Endothelial cell (in vitro differentiated cells): ENCODE measurements around the gene ITFG2. TPM values are rescaled to one million over a fixed set of nuclear protein-coding genes. Genes with fewer than 3 reads are reported as not detected.
A peak's percentile ranks its signal among the peaks of the same experiment; 100 is the strongest.

Experiments
- DNase-seq: peaks from one replicate; pipeline ENCODE4 v3.0.0; 2021; ENCODE audit warnings: low spot score
- H3K27ac Mint-ChIP-seq: one replicate; pipeline ENCODE4 v1.8.0; 2021; ENCODE audit warnings: mixed read lengths, inconsistent platforms; ENCODE audit not compliant: unreplicated experiment
- H3K27me3 Mint-ChIP-seq: one replicate; pipeline ENCODE4 v1.8.0; 2021; ENCODE audit warnings: mild to moderate bottlenecking, moderate library complexity, mixed read lengths, inconsistent platforms; ENCODE audit not compliant: unreplicated experiment
- H3K36me3 Mint-ChIP-seq: one replicate; pipeline ENCODE4 v1.8.0; 2021; ENCODE audit warnings: mild to moderate bottlenecking, low read depth, mixed read lengths, inconsistent platforms; ENCODE audit not compliant: unreplicated experiment
- H3K4me1 Mint-ChIP-seq: one replicate; pipeline ENCODE4 v1.8.0; 2021; ENCODE audit warnings: mild to moderate bottlenecking, mixed read lengths, inconsistent platforms; ENCODE audit not compliant: unreplicated experiment
- H3K4me3 Mint-ChIP-seq: one replicate; pipeline ENCODE4 v1.8.0; 2021; ENCODE audit warnings: mild to moderate bottlenecking, mixed read lengths, inconsistent platforms; ENCODE audit not compliant: unreplicated experiment
- H3K9me3 Mint-ChIP-seq: one replicate; pipeline ENCODE4 v1.8.0; 2021; ENCODE audit warnings: mixed read lengths, inconsistent platforms; ENCODE audit not compliant: unreplicated experiment
- total RNA-seq: library from RNA; stranded (reverse); fragmentation: NEBNext Ultra II Directional; extraction: Animal tissue kit (Norgen Biotek cat#: 25700); gene quantifications from one replicate; pipeline ENCODE4 v1.2.1, GENCODE V29; 2021; ENCODE audit not compliant: unreplicated experiment
- TF ChIP-seq, protein P1 (sequence below): fragments of 200-600 bp; sonication (generic); IDR thresholded peaks from one replicate; pipeline ENCODE4 v1.5.0; 2021; ENCODE audit warnings: antibody characterized with exemption; ENCODE audit not compliant: unreplicated experiment

Gene ITFG2
- total RNA-seq, 1 donor from 2014 or later = 16.3 TPM

DNA sequence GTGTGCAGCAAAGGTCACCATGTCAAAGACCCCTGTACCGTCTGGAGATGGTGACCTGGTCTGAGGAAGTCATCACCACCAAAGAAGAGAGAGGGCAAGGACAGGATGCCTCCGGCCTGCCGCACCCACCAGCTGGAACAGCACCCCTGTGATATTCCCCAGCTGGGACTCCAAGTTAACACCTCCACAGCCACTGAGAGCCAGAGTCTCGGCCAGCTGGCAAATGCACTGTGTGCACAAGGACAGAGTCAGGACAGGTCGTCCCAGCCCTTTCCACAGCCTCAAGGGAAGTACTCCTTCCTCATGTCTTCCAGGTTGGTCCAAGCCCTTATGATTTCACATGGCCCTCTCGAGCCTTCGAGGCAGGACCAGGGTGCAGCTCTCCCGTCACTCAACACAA, 37.0 kb upstream of the ITFG2 start:
- no peaks in the 10 kb centered on the region for H3K4me1 Mint-ChIP-seq
- H3K27me3 Mint-ChIP-seq = peaks cover 8% of the 10 kb centered on the region
- no peak overlapping the region for H3K27ac Mint-ChIP-seq
- no peak for DNase-seq
- peaks cover 10% of the 10 kb centered on the region for H3K36me3 Mint-ChIP-seq
- no peak overlapping the region for H3K4me3 Mint-ChIP-seq
- no peaks in the 10 kb centered on the region for H3K9me3 Mint-ChIP-seq
- TF ChIP-seq, protein P1, sequence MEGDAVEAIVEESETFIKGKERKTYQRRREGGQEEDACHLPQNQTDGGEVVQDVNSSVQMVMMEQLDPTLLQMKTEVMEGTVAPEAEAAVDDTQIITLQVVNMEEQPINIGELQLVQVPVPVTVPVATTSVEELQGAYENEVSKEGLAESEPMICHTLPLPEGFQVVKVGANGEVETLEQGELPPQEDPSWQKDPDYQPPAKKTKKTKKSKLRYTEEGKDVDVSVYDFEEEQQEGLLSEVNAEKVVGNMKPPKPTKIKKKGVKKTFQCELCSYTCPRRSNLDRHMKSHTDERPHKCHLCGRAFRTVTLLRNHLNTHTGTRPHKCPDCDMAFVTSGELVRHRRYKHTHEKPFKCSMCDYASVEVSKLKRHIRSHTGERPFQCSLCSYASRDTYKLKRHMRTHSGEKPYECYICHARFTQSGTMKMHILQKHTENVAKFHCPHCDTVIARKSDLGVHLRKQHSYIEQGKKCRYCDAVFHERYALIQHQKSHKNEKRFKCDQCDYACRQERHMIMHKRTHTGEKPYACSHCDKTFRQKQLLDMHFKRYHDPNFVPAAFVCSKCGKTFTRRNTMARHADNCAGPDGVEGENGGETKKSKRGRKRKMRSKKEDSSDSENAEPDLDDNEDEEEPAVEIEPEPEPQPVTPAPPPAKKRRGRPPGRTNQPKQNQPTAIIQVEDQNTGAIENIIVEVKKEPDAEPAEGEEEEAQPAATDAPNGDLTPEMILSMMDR = no peak

DNA sequence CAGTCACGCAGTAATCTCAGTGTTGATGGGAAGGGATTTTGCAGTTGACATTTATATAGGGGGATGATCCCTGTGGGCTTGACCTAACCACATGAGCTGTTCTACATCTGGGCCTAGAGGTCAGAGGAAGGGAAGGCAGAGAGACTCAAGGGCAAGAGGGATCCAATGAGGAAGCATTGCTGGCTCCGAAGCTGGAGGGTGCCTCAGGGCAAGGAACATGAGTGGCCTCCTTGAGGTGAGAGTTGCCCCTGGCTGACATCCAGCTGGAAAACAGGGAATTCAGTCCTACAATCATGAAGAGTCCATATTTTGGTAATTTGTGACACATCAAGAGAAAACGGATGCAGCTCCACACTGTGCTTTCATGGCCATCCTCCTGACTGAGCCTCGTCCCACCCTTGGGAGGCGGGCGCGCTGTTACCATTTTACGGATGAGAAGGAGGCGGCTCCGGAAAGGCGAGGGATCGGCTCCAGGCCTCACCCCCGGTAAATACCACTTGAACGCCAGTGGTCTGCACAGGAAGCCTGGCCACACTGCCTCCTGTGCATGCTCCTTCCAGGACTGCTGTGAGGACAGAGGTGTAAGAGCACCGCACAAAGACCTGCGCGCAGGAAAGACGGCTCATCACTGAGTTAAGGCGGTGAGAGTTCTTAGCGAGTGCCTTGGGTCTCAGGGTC, 36.2 kb upstream of the ITFG2 start:
- TF ChIP-seq, protein P1 = no peak
- H3K27me3 Mint-ChIP-seq = peaks cover 6% of the 10 kb centered on the region
- no peaks in the 10 kb centered on the region for H3K9me3 Mint-ChIP-seq
- no peak overlapping the region for H3K4me3 Mint-ChIP-seq
- H3K36me3 Mint-ChIP-seq = peaks cover 6% of the 10 kb centered on the region
- DNase-seq = no peak
- no peak overlapping the region for H3K27ac Mint-ChIP-seq
- H3K4me1 Mint-ChIP-seq = no peaks in the 10 kb centered on the region

DNA sequence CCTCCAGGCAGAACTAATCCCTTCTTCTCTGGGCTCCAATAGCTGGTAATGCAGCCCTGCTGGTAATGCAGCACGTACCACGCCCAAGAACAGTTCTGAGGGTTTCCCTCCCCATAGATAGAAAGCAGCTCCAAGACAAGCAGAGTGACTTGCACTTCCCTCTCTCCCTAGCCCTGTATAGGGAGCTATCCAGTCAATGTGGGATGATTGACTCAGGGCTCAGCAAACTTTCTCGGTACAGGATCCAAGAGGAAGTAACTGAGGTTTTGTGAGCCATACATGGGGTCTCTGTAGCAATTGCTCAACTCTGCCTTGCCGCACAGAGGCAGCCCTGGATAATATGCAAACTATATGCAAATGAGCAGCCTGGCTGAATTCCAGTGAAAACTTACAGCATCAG, 33.2 kb upstream of the ITFG2 start:
- H3K27me3 Mint-ChIP-seq = peaks cover 2% of the 10 kb centered on the region
- no peak overlapping the region for H3K27ac Mint-ChIP-seq
- DNase-seq = no peak
- H3K4me3 Mint-ChIP-seq = no peak overlapping the region
- H3K4me1 Mint-ChIP-seq = no peaks in the 10 kb centered on the region
- H3K36me3 Mint-ChIP-seq = no peaks in the 10 kb centered on the region
- H3K9me3 Mint-ChIP-seq = no peaks in the 10 kb centered on the region
- TF ChIP-seq, protein P1 = no peak

DNA sequence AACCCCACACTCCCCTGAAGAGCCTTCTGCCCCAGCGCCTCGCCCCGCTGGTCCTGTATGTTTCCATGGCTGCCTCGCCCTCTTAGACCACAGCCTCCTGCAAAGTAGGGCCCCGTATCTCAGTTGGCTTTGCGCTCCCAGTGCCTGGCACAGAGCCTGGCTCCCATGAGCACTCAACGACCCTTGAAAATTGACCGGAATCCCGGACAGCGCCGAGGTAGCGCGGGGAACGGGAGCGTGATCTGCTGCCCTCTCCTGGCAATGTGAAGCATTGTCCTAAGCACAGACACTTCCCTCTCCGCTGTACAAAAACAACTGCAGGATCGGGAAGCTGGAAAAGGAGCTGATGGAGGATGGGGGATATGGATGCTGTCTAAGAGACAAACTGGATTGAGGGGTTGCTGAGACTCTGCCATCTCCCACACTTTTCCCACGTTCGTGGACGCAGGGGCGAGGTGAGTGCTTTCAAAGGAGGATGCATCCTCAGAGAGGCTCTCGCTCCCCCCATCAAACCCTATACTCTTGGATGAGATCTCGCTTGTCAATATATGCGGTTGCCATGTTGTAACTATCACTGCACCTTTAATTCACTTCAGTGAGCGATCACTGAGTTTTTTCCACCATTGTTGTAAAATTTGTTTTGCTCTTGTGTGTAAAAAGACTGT, 28.4 kb upstream of the ITFG2 start:
- TF ChIP-seq, protein P1 = peak; percentile 81
- H3K4me3 Mint-ChIP-seq = no peak overlapping the region
- H3K4me1 Mint-ChIP-seq = no peaks in the 10 kb centered on the region
- no peak overlapping the region for H3K27ac Mint-ChIP-seq
- no peaks in the 10 kb centered on the region for H3K36me3 Mint-ChIP-seq
- H3K27me3 Mint-ChIP-seq = no peaks in the 10 kb centered on the region
- H3K9me3 Mint-ChIP-seq = no peaks in the 10 kb centered on the region
- DNase-seq = peak; percentile 75

DNA sequence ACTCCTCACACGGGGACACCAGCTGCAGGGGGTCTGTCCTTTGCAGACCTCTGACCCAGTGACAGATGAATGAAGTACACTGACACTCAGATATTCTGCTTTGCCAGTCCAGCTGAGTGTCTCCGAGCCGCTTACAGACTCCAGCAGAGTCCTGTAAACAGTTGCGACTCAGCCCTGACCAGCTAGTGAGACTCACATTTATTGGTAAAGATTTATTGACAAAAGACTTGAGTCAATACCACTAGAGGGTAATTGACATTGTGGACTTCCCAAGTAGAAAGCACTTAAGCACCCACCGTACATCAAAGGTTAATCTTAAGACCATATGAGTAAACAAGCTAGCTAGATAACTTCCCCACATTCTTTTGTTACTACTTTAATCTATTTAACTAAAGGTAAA, 27.5 kb upstream of the ITFG2 start:
- Mint-ChIP-seq H3K4me1 (no peaks in the 10 kb centered on the region), H3K4me3 (no peak overlapping the region), H3K27ac (no peak overlapping the region), H3K36me3 (no peaks in the 10 kb centered on the region), H3K27me3 (no peaks in the 10 kb centered on the region), H3K9me3 (no peaks in the 10 kb centered on the region)
- DNase-seq = no peak
- TF ChIP-seq, protein P1 = no peak
